Kidney (tissue), 14 donors: ENCODE data around the gene GFRA1. TPM values are rescaled to one million over a fixed set of nuclear protein-coding genes. Genes with fewer than 3 reads are reported as not detected.

Experiments
- DNase-seq, 5 donors: peaks; one replicate each; pipeline ENCODE4 v3.0.0-alpha.2; 2013 to 2020
- FAIRE-seq: peaks from 2 replicates; lab custom pipeline; 2012; peaks lifted over from hg19 to GRCh38; lab: Jason Lieb, UNC
- H3K27ac ChIP-seq, 2 donors: one replicate each; pipeline ENCODE4 v1.7.0; 2013; ENCODE audit warnings: low read depth in 2 of 2, low read length in 2 of 2, inconsistent platforms in 1 of 2
- H3K27me3 ChIP-seq: one replicate; pipeline ENCODE4 v1.7.1; 2013; ENCODE audit warnings: low read length, inconsistent platforms; ENCODE audit not compliant: control insufficient read depth, insufficient read depth
- H3K36me3 ChIP-seq, 3 donors: one replicate each; pipeline versions ENCODE4 v1.7.0 to v1.7.1; 2013; ENCODE audit warnings: low read length in 3 of 3, control low read depth in 1 of 3, inconsistent platforms in 1 of 3; ENCODE audit not compliant: insufficient read depth in 3 of 3, control insufficient read depth in 2 of 3
- H3K4me1 ChIP-seq, 3 donors: one replicate each; pipeline versions ENCODE4 v1.7.0 to v1.7.1; 2013; ENCODE audit warnings: low read length in 3 of 3, inconsistent platforms in 1 of 3, low read depth in 1 of 3; ENCODE audit not compliant: control insufficient read depth in 2 of 3, insufficient read depth in 2 of 3
- H3K4me3 ChIP-seq, 3 donors: one replicate each; pipeline versions ENCODE4 v1.7.0 to v1.8.1; 2013; ENCODE audit warnings: low read length in 3 of 3, control low read depth in 1 of 3, inconsistent platforms in 1 of 3
- H3K9ac ChIP-seq, 3 donors: one replicate each; pipeline versions ENCODE4 v1.7.0 to v1.7.1; 2013; ENCODE audit warnings: low read length in 3 of 3, control low read depth in 1 of 3, inconsistent platforms in 1 of 3
- H3K9me3 ChIP-seq, 3 donors: one replicate each; pipeline versions ENCODE4 v1.7.0 to v1.7.1; 2013; ENCODE audit warnings: low read length in 3 of 3, control low read depth in 1 of 3, inconsistent platforms in 1 of 3; ENCODE audit not compliant: control insufficient read depth in 2 of 3, insufficient read depth in 1 of 3
- intact Hi-C: fragments of 100-400 bp; cut with DNase I; formaldehyde crosslinking; loops from one replicate; pipeline ENCODE4 v1.11.1; 2022
- polyA plus RNA-seq: library from polyadenylated mRNA; stranded (reverse); fragments of 350-450 nt; fragmentation: Illumina TruSeq; extraction: RNeasy Lipid Tissue Mini Kit (QIAGEN cat#74804); gene quantifications from one replicate; pipeline ENCODE4 v1.2.3, GENCODE V29; 2014; ENCODE audit warnings: low read depth, low replicate concordance; ENCODE audit not compliant: insufficient read depth
- total RNA-seq: library from RNA; stranded (reverse); fragmentation: NEBNext Ultra II Directional; extraction: Animal tissue kit (Norgen Biotek cat#: 25700); gene quantifications from one replicate; pipeline ENCODE4 v1.2.1, GENCODE V29; 2021
- TF ChIP-seq, protein P1 (sequence below): IDR thresholded peaks from 3 replicates; pipeline ENCODE4 v1.5.1; 2012; ENCODE audit warnings: mild to moderate bottlenecking, moderate library complexity, borderline replicate concordance; ENCODE audit not compliant: insufficient read depth; ENCODE audit errors: extremely low read depth
- donor health status: control.
- donor health status: control.
- donor health status: control.
- donor health status: control.
- donor health status: control.
- donor health status: DM: yes; HTN: yes; CAD: no.
- donor health status: Normal renal cell carcinoma (clear cell type).

GFRA1 gene
- total and polyA plus RNA-seq, 2 donors from 2014 or later, result 3.0 to 22.3 TPM

GRCh38 chr10:116014326-116014725, 258.7 kb downstream of the GFRA1 start:
- H3K27ac ChIP-seq, result no peak overlapping the region
- H3K27me3 ChIP-seq, result no peaks in the 10 kb centered on the region
- H3K4me3 ChIP-seq, result no peak overlapping the region
- H3K4me1 ChIP-seq, result no peaks in the 10 kb centered on the region
- TF ChIP-seq, protein P1, sequence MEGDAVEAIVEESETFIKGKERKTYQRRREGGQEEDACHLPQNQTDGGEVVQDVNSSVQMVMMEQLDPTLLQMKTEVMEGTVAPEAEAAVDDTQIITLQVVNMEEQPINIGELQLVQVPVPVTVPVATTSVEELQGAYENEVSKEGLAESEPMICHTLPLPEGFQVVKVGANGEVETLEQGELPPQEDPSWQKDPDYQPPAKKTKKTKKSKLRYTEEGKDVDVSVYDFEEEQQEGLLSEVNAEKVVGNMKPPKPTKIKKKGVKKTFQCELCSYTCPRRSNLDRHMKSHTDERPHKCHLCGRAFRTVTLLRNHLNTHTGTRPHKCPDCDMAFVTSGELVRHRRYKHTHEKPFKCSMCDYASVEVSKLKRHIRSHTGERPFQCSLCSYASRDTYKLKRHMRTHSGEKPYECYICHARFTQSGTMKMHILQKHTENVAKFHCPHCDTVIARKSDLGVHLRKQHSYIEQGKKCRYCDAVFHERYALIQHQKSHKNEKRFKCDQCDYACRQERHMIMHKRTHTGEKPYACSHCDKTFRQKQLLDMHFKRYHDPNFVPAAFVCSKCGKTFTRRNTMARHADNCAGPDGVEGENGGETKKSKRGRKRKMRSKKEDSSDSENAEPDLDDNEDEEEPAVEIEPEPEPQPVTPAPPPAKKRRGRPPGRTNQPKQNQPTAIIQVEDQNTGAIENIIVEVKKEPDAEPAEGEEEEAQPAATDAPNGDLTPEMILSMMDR, result no peak
- H3K36me3 ChIP-seq, result no peaks in the 10 kb centered on the region
- peak in 1 of 5 donors; percentile 22 for DNase-seq
- no peak overlapping the region for H3K9ac ChIP-seq
- H3K9me3 ChIP-seq, result peaks cover 0 to 4% (median 2%) of the 10 kb centered on the region in 3 donors
- intact Hi-C loops, result no loop called here
- FAIRE-seq, result no peak

- Histone ChIP-seq H3K4me3 (no peak overlapping the region), H3K4me1 (no peaks in the 10 kb centered on the region), H3K27ac (no peak overlapping the region), H3K27me3 (no peaks in the 10 kb centered on the region), H3K9me3 (peaks cover 0 to 5% (median 3%) of the 10 kb centered on the region in 3 donors), H3K36me3 (no peaks in the 10 kb centered on the region), H3K9ac (no peak overlapping the region)
- no peak for FAIRE-seq
- TF ChIP-seq, protein P1, result no peak
- intact Hi-C loops, result no loop called here
- DNase-seq, result no peak
Observed at GRCh38 chr10:116011929-116012328, 261.1 kb downstream of the GFRA1 start.

DNA sequence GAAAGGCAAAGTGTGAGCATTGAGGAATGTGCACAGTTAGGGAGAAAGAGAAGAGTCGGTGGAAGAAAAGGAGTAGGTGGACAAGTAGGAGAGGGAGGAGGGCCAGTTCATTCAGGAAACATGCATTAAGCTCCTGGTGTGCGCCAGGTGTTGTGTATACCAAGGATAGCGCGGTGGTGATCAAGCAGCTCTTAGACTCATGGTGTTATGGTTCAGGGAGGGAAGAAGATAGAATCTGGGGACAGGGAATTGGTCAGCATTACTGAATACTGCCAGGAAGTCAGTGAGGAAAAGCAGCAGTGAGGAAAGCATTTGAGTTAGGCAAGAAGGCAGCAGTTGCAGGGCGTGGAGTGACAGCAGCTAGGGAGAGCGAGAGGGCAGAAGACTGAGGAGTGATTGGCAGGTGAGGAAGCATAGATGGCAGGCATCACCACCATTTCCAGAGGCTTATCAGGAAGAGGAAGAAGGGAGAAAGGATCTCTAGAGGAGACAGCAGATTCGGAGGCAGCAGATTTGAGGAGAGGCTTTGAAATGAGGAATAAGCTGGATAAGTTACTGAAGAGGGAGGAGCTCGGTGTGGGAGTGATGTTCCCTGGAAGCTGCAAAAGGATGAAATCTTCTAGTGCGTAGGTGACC, 265.6 kb downstream of the GFRA1 start:
- TF ChIP-seq, protein P1, result no peak
- Histone ChIP-seq H3K4me1 (no peaks in the 10 kb centered on the region), H3K36me3 (no peaks in the 10 kb centered on the region), H3K4me3 (no peak overlapping the region), H3K27ac (no peak overlapping the region), H3K27me3 (no peaks in the 10 kb centered on the region), H3K9ac (no peak overlapping the region), H3K9me3 (peaks cover 0 to 5% (median 3%) of the 10 kb centered on the region in 3 donors)
- intact Hi-C loops, result no loop called here
- FAIRE-seq, result no peak
- DNase-seq, result no peak

Other genes with a start within 250 kb of the GFRA1 start
- not detected for gene CCDC172, start 51.2 kb upstream of the GFRA1 start, total RNA-seq
- not detected for gene CCDC172, start 51.2 kb upstream of the GFRA1 start, polyA plus RNA-seq
- gene PNLIPRP3, start 154.6 kb upstream of the GFRA1 start, total RNA-seq, result not detected
- gene PNLIPRP3, start 154.6 kb upstream of the GFRA1 start, polyA plus RNA-seq, result not detected